Erythroblast (primary cell): ENCODE measurements around the gene GXYLT1.

Source experiments
- GATA1 ChIP-seq: IDR thresholded peaks from 2 replicates; pipeline ENCODE4 v1.6.1; 2011; ENCODE audit warnings: low read depth, mild to moderate bottlenecking, control low read depth, low read length, moderate library complexity
- POLR2A ChIP-seq: IDR thresholded peaks from 2 replicates; pipeline ENCODE4 v1.6.1; 2011; ENCODE audit warnings: mild to moderate bottlenecking, low read length

DNA sequence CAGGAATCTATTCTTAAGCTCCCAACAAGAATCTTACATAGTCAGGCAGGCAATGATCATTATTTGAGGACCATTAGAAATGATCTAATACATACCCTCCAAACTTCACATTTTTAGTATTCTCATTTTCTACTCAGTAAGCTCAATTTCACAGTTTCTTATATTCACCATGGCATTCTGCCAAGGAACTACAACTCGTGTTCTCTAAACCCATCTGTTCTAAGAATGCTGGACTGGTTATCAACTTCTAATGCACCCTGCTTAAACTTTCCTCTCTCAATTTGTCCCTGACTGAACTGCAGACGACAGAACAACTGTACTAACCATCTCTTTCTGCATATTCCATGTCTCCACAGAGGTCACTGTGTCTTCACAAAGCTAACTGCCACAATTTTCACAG is 58.6 kb downstream of the GXYLT1 start:
- TF ChIP-seq POLR2A: no peak
- TF ChIP-seq GATA1: no peak
